PC-9 (cell line): ENCODE results near the gene IKZF5. TPM values are rescaled to one million over a fixed set of nuclear protein-coding genes. Genes with fewer than 3 reads are reported as not detected.

Experiments
- BruUV-seq: library from RNA; stranded (reverse); fragments of 400-500 nt; replicated peaks from 2 replicates; lab custom pipeline; 2021; lab: Mats Ljungman, UMichigan
- CTCF ChIA-PET: fragments of 300-600 bp; sonication (Branson Sonifier 250); formaldehyde crosslinking; loops from one replicate; lab custom pipeline; 2022; ENCODE audit warnings: antibody characterized with exemption; lab: Charles Lee
- POLR2A ChIA-PET: fragments of 300-600 bp; sonication (Branson Sonifier 250); formaldehyde crosslinking; loops from one replicate; lab custom pipeline; 2022; ENCODE audit warnings: antibody characterized with exemption; ENCODE audit not compliant: unreplicated experiment; lab: Charles Lee
- DNase-seq, 2 experiments: peaks; one replicate each; pipeline versions ENCODE4 v3.0.0 to v3.0.0-alpha.2; 2015 to 2022; ENCODE audit warnings: mixed read lengths in 1 of 2
- H2AFZ ChIP-seq: fragments of 200-600 bp; sonication (generic); 2 replicates; pipeline ENCODE4 v1.8.1; 2017; ENCODE audit warnings: antibody characterized with exemption
- H3F3A ChIP-seq: fragments of 200-600 bp; sonication (generic); 2 replicates; pipeline ENCODE4 v1.8.1; 2017; ENCODE audit warnings: antibody characterized with exemption, mild to moderate bottlenecking, low read depth; ENCODE audit not compliant: insufficient read depth
- H3K27ac ChIP-seq: fragments of 200-600 bp; sonication (generic); 2 replicates; pipeline ENCODE4 v1.6.1; 2016; ENCODE audit warnings: mixed run types
- H3K27me3 ChIP-seq: fragments of 200-600 bp; sonication (generic); 2 replicates; pipeline ENCODE4 v1.6.1; 2016; ENCODE audit warnings: low read depth, mixed run types; ENCODE audit not compliant: insufficient read depth
- H3K36me3 ChIP-seq: fragments of 200-600 bp; sonication (generic); 2 replicates; pipeline ENCODE4 v1.6.1; 2016; ENCODE audit warnings: low read depth, mixed run types
- H3K4me1 ChIP-seq: fragments of 200-600 bp; sonication (generic); replicated peaks from 2 replicates; pipeline ENCODE4 v1.6.1; 2016; ENCODE audit warnings: mixed run types; ENCODE audit not compliant: insufficient read depth
- H3K4me2 ChIP-seq: fragments of 200-600 bp; sonication (generic); 2 replicates; pipeline ENCODE4 v1.6.1; 2017; ENCODE audit warnings: mixed run types
- H3K4me3 ChIP-seq: fragments of 200-600 bp; sonication (generic); 2 replicates; pipeline ENCODE4 v1.6.1; 2016; ENCODE audit warnings: mixed run types
- H3K79me2 ChIP-seq: fragments of 200-600 bp; sonication (generic); 2 replicates; pipeline ENCODE4 v1.6.1; 2017; ENCODE audit warnings: low read depth, mixed run types
- H3K9me2 ChIP-seq: fragments of 200-600 bp; sonication (generic); 2 replicates; pipeline ENCODE4 v1.8.1; 2017; ENCODE audit warnings: mild to moderate bottlenecking; ENCODE audit not compliant: insufficient read depth
- H3K9me3 ChIP-seq: fragments of 200-600 bp; sonication (generic); 2 replicates; pipeline ENCODE4 v1.8.1; 2016; ENCODE audit warnings: low read depth; ENCODE audit not compliant: insufficient read depth
- H4K20me1 ChIP-seq: fragments of 200-600 bp; sonication (generic); 2 replicates; pipeline ENCODE4 v1.8.1; 2017; ENCODE audit not compliant: insufficient read depth
- CTCF ChIP-seq: fragments of 200-600 bp; sonication (generic); conservative IDR thresholded peaks from 2 replicates; pipeline ENCODE4 v1.6.1; 2017; ENCODE audit warnings: mixed run types, antibody characterized with exemption, mild to moderate bottlenecking, moderate library complexity
- EZH2 ChIP-seq: fragments of 200-600 bp; sonication (generic); IDR thresholded peaks from 2 replicates; pipeline ENCODE4 v1.8.0; 2017; ENCODE audit warnings: antibody characterized with exemption, low read depth
- intact Hi-C: fragments of 100-400 bp; cut with micrococcal nuclease; formaldehyde crosslinking; loops from one replicate; pipeline ENCODE4 v1.10.0; 2022; ENCODE audit not compliant: unreplicated experiment
- total RNA-seq: library from RNA; stranded (reverse); gene quantifications from 2 replicates; pipeline ENCODE4 v1.2.3, GENCODE V29; 2021

Gene IKZF5
- total RNA-seq, 1 experiment from 2014 or later, result 7.1 TPM

- no peaks in the 10 kb centered on the region for H3F3A ChIP-seq
- H4K20me1 ChIP-seq, result no peaks in the 10 kb centered on the region
- H3K27ac ChIP-seq, result peak within 1 kb of the TSS; percentile 85
- H3K79me2 ChIP-seq, result no peaks in the 10 kb centered on the region
- intact Hi-C loops, result loop anchor here (1.0 kb wide), 1 partner anchor 28 kb away; the partner anchor contains the start of gene IKZF5
- no peaks in the 10 kb centered on the region for H3K9me3 ChIP-seq
- peak within 1 kb of the TSS; percentile 96 for H3K4me2 ChIP-seq
- ChIA-PET POLR2A (no interaction called here), CTCF (interaction anchor here (0.6 kb wide), 1 partner anchor 124 kb away, joined by 3 read pairs; no protein-coding TSS in a partner anchor)
- H3K9me2 ChIP-seq, result no peaks in the 10 kb centered on the region
- H3K27me3 ChIP-seq, result no peaks in the 10 kb centered on the region
- no peaks in the 10 kb centered on the region for H3K36me3 ChIP-seq
- peak; percentile 70 to 78 for DNase-seq
- TSS peak; percentile 89 for BruUV-seq
- H3K4me3 ChIP-seq, result peak within 1 kb of the TSS; percentile 69
- peaks cover 4% of the 10 kb centered on the region for H3K4me1 ChIP-seq
- H2AFZ ChIP-seq, result peak within 1 kb of the TSS; percentile 90
- peak; percentile 83 for TF ChIP-seq CTCF
- no peak for TF ChIP-seq EZH2
These were observed 28.2 kb downstream of the IKZF5 start, which contains the start of gene PSTK for GRCh38 chr10:122980209-122981065. PSTK (plus strand) TSS chr10:122980401; CDS start chr10:122980480, 79 bp downstream.

- no peaks in the 10 kb centered on the region for H3F3A ChIP-seq
- TF ChIP-seq EZH2 (no peak), CTCF (no peak)
- H3K4me2 ChIP-seq, result no peak overlapping the region
- H3K36me3 ChIP-seq, result no peaks in the 10 kb centered on the region
- no peaks in the 10 kb centered on the region for H3K27me3 ChIP-seq
- CTCF ChIA-PET, result no interaction called here
- BruUV-seq, result no TSS peak
- intact Hi-C loops, result no loop called here
- H3K79me2 ChIP-seq, result no peaks in the 10 kb centered on the region
- peaks cover under 1% of the 10 kb centered on the region for H3K4me1 ChIP-seq
- no peaks in the 10 kb centered on the region for H3K9me3 ChIP-seq
- H3K4me3 ChIP-seq, result no peak overlapping the region
- no peaks in the 10 kb centered on the region for H3K9me2 ChIP-seq
- no peak for DNase-seq
- no peak overlapping the region for H3K27ac ChIP-seq
- no peaks in the 10 kb centered on the region for H4K20me1 ChIP-seq
- POLR2A ChIA-PET, result no interaction called here
- no peak overlapping the region for H2AFZ ChIP-seq
These were observed 34.0 kb downstream of the IKZF5 start for GRCh38 chr10:122974543-122975064.

GRCh38 chr10:122974023-122974422 lies 34.6 kb downstream of the IKZF5 start:
- TF ChIP-seq CTCF, result no peak
- no peak for TF ChIP-seq EZH2
- H2AFZ ChIP-seq, result no peak overlapping the region
- no peaks in the 10 kb centered on the region for H3K27me3 ChIP-seq
- POLR2A ChIA-PET, result no interaction called here
- no peaks in the 10 kb centered on the region for H3K36me3 ChIP-seq
- H3K79me2 ChIP-seq, result no peaks in the 10 kb centered on the region
- no peak overlapping the region for H3K4me3 ChIP-seq
- no peak overlapping the region for H3K27ac ChIP-seq
- no peaks in the 10 kb centered on the region for H4K20me1 ChIP-seq
- BruUV-seq, result no TSS peak
- no peaks in the 10 kb centered on the region for H3K9me3 ChIP-seq
- H3K9me2 ChIP-seq, result no peaks in the 10 kb centered on the region
- intact Hi-C loops, result no loop called here
- CTCF ChIA-PET, result no interaction called here
- no peak for DNase-seq
- no peaks in the 10 kb centered on the region for H3K4me1 ChIP-seq
- no peaks in the 10 kb centered on the region for H3F3A ChIP-seq
- no peak overlapping the region for H3K4me2 ChIP-seq
